ENCODE data around the gene LTB4R2.

Gene LTB4R2, protein sequence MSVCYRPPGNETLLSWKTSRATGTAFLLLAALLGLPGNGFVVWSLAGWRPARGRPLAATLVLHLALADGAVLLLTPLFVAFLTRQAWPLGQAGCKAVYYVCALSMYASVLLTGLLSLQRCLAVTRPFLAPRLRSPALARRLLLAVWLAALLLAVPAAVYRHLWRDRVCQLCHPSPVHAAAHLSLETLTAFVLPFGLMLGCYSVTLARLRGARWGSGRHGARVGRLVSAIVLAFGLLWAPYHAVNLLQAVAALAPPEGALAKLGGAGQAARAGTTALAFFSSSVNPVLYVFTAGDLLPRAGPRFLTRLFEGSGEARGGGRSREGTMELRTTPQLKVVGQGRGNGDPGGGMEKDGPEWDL

DNA sequence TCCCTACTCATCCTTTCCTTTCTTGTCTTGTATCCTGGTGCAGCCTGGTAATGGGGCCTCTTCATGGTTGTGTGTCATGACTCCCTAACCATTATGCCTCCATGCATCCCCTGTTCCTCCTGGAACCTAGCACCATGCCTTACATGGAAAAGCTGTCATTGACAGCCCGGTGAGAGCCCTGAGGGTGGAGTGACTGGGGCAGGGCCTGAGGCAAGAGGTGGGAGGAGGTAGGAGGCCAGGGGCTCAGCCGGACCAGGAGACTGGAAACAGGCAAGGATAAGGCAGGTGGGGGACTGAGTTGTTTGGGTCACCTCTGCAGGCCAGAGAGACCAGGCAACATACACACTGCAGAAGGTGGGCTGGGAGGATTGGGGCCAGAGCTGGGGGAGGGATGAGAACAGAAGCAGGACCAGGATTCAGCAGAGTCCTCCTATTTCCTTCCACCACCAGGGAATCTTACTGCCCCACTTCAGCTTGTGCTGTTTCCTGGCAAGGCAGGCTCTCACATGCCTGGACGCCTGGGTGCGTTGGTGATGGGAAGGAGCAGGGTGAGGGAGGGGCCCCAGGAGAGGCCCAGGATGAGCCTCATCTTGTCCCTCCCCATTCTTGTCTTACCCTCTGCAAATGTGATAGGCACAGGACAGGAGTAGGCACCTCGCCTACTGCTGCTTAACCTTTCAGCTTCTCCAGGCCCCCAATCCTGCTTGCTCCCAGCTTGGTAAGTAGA lies at the start of gene LTB4R2:
Gene LTB4R2, plus strand, starts transcription at position 603 of the 727 bp plus-strand sequence. CDS start 525 bp downstream, outside the sequence.
- Mint-ChIP-seq H3K36me3 (peaks cover 14% of the 10 kb centered on the region), H3K27me3 (no peaks in the 10 kb centered on the region), H3K4me3 (peak within 1 kb of the TSS; percentile 83), H3K9me3 (no peaks in the 10 kb centered on the region), H3K4me1 (peaks cover 66% of the 10 kb centered on the region), H3K27ac (peak within 1 kb of the TSS; percentile 87)

DNA sequence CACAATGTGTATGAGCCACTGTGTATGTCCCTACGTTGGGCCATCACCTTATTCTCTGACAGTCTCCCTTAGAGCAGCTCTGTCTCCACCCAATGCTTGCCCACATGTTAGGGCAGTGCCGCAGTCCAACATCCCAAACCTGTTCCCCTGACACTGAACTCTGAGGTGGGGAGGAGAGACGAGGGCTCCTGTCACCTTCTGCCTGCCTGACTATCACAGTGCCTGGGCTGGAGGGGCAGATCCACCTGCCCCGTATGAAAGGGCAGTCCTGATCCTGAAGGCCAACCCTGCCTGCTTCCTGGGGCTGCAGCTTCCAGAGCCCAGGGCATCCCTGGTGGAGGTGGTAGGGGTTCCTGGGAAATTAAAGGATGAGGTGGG lies 49.2 kb upstream of the LTB4R2 start:
- H3K4me3 Mint-ChIP-seq: no peak overlapping the region
- peaks cover 4% of the 10 kb centered on the region for H3K36me3 Mint-ChIP-seq
- H3K27me3 Mint-ChIP-seq: no peaks in the 10 kb centered on the region
- H3K4me1 Mint-ChIP-seq: no peaks in the 10 kb centered on the region
- H3K27ac Mint-ChIP-seq: no peak overlapping the region
- H3K9me3 Mint-ChIP-seq: no peaks in the 10 kb centered on the region

DNA sequence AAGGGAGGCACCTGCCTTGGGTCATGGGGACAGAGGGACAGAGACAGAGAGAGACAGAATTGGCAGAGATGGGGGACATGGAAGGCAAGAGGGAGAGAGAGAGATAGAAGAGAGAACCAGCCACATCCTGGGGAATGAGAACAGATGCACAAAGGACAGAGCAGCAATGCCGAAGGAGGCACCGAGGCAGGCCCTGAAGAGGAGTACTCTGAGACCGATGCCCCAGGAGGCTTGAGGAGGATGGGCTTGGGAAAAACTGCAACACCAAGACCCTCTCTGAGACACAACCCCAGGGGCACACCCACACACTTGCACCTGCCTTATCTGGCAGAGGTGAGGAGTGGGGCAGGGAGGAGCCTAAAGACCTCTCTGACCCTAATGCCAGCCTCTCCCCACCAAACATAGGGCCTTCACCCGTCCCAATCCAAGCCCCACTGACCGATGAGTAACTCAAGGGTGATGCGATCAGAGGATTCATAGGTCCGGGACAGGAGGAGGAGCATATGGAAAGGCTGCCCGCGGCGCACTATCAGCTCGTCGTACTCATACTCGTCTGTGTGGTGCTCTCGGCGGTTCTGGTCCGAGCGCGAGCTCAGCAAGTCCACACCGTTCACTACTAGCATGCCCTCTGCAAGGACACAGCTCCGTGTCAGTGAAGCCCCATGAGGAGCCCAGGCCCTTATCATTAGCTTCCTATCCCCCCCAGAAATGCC lies 48.5 kb upstream of the LTB4R2 start:
- no peak overlapping the region for H3K4me3 Mint-ChIP-seq
- H3K9me3 Mint-ChIP-seq: no peaks in the 10 kb centered on the region
- H3K4me1 Mint-ChIP-seq: no peaks in the 10 kb centered on the region
- H3K27ac Mint-ChIP-seq: no peak overlapping the region
- H3K27me3 Mint-ChIP-seq: no peaks in the 10 kb centered on the region
- peaks cover 7% of the 10 kb centered on the region for H3K36me3 Mint-ChIP-seq

DNA sequence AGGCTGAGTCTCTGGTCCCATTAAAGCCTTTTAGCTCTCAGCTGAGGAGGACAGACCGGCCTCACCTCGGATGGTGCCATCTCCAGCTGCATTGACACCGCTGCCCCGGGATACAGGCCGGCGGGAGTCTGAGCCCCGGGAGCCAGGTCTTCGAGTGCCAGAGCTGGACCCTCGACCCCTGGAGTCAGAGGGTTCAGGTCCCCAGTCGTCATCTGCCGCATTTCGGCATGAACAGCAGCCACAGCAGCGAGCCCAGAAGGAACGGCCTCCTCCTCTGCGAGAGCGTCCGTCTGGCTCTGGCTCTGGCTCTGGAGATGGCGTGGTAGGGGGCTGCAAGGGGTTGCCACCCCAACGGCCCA lies 48.0 kb upstream of the LTB4R2 start:
- Mint-ChIP-seq H3K27ac (no peak overlapping the region), H3K4me3 (no peak overlapping the region), H3K9me3 (no peaks in the 10 kb centered on the region), H3K27me3 (no peaks in the 10 kb centered on the region), H3K36me3 (peaks cover 6% of the 10 kb centered on the region), H3K4me1 (no peaks in the 10 kb centered on the region)

DNA sequence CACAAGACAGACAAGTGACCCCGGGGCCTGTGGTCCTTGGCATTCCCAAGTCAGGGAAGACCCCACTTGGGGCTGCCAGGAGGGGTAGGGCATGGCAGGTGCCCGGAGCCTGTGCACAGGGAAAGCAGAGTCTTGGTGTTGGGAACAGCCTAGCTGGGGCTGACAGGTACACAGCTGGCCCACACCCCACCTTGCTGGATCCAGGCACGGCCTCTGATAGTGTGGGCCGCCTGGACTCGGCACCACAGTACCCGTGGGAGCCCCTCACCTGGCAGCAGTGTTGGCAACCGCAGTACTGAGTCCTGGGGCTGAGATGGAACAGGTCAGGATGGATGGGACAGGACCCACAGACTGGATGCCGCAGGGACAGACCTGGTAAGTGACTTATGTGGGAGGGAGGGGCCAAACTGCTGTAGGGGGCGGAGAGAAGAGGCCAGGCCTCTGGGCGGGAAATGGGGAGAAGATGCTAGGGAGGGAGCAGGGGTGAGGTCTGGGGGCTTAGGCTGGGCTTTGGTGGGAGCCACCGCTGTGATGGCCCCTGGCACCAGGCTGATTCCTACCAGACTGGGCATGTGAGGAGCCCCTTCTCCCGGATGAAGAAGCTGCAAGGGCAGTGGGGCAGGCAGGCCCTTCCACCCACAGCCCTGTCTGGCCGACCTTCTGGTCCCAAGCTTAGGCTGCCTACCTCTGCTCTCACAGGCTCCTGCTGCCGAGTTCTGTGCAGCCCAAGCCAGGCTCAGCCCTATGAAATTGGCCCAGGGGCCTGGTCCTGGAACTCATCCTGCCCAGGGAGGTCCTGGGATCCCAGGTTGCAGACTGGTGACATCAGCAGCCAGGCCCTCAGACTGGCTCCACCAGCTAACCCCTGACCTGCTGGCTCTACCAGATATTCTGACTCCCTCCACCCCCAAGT lies 46.9 kb upstream of the LTB4R2 start, which contains the start of gene TGM1:
Gene TGM1, minus strand, starts transcription at position 357 of the 913 bp plus-strand sequence. CDS start 825 bp downstream, outside the sequence.
- H3K9me3 Mint-ChIP-seq: no peaks in the 10 kb centered on the region
- peaks cover 8% of the 10 kb centered on the region for H3K36me3 Mint-ChIP-seq
- H3K4me3 Mint-ChIP-seq: no peak within 1 kb of the TSS
- H3K27me3 Mint-ChIP-seq: no peaks in the 10 kb centered on the region
- H3K4me1 Mint-ChIP-seq: no peaks in the 10 kb centered on the region
- H3K27ac Mint-ChIP-seq: no peak within 1 kb of the TSS

DNA sequence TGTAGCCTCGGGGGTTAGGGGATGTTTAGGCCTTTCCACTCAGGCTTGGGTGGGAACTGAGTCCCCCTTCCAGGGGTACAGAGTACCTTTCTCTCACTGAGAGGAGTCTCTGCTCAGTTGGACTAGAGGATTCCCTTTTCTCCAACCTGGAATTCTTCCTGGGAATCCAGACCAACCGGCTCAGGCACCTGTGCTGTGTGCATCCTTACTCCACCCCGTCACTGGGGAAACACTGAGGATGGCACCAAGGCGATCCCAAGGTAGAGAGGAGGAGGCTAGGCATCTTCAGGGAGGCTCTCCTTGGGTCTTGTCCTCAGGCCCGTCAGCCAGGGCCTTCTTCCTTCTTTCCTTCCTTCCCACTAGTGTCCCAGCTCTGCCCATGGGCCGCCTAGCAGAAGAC lies 46.1 kb upstream of the LTB4R2 start:
- no peaks in the 10 kb centered on the region for H3K27me3 Mint-ChIP-seq
- H3K36me3 Mint-ChIP-seq: peaks cover 8% of the 10 kb centered on the region
- H3K4me3 Mint-ChIP-seq: no peak overlapping the region
- H3K4me1 Mint-ChIP-seq: no peaks in the 10 kb centered on the region
- H3K27ac Mint-ChIP-seq: no peak overlapping the region
- no peaks in the 10 kb centered on the region for H3K9me3 Mint-ChIP-seq

DNA sequence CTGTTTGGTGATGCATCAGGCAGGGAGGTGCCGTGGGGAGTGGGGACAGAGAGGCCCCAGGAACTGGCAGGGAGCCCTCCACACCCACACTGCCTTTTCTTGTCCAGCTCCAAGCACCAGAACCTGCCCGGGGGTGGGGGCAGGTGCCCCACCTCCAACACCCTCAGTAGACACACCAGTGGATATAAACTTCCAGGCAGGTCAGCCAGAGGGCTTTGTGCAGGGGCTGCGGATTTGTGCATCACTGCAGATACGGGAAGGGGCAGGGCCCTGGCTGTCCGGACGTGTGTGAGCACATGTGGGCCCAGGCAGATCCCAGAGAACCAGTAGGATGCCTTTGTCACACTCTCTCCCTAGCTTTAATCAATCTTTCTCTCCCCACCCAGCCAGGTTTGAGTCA lies 45.6 kb upstream of the LTB4R2 start:
- Mint-ChIP-seq H3K4me3 (no peak overlapping the region), H3K27ac (no peak overlapping the region), H3K9me3 (no peaks in the 10 kb centered on the region), H3K36me3 (peaks cover 8% of the 10 kb centered on the region), H3K4me1 (no peaks in the 10 kb centered on the region), H3K27me3 (no peaks in the 10 kb centered on the region)

DNA sequence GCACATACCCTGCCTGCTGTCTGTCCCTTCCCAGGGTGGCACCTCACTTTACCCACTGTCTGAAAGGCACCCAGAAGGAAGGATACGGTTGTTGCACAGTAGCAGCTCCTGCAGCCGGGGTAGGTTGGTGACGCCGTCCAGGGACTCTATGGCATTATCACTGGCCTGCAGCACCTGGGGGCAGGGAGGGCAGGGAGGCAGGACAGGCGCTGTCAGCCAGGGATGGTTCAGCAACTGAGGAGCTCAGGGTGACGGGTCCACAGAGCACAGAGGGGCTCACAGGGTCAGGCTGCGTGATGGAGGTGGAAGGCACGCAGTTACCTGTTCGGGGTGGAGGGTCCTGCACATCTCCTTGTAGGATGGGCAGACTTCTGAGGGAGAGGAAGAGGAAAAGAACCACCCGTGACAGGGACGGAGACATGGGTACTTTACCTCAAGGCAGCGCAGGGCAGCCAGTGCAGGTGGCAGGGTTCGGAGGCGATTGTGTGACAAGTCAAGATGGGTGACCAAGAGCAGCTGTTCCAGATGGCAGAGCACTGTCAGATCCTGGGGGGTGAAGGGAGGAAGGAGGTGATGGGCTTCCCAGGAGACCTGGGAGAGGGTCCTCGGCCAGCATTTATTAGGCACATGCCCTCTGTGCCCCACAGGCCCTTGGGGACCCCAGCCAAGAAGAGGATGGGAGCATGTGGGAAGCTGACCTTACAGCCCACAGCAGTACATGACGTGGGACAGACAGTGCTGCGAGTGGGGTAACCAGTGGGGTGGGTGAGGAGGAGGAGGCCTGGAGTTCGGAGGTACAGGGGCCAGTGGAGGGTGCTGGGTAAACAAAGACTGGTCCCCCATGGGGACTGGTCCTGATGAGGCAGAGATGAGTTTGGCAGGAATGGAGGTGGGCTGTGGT lies 43.3 kb upstream of the LTB4R2 start:
- H3K27me3 Mint-ChIP-seq: no peaks in the 10 kb centered on the region
- peaks cover 8% of the 10 kb centered on the region for H3K4me1 Mint-ChIP-seq
- peaks cover 7% of the 10 kb centered on the region for H3K36me3 Mint-ChIP-seq
- H3K27ac Mint-ChIP-seq: peak overlapping the region; percentile 19
- H3K9me3 Mint-ChIP-seq: no peaks in the 10 kb centered on the region
- H3K4me3 Mint-ChIP-seq: no peak overlapping the region

DNA sequence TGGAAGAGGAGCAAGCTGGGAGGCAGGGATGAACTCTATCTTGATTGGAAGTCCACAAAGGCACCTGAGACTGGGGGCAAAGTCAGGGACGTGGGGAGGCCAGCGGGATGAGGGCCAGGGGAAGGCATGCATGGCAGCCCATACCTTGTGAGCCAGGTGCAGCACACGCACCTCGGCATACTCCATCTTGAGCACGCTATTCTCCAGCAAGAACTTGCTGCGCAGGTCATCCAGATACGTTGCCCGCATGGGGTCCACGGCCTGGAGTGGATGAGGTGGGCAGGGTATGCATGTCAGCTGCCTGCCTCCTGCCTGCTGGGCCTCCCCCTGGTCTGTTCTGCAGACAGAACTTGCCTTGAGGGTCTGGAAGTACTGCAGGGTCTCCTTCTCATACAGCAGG lies 42.4 kb upstream of the LTB4R2 start:
- Mint-ChIP-seq H3K36me3 (peaks cover 7% of the 10 kb centered on the region), H3K9me3 (no peaks in the 10 kb centered on the region), H3K27ac (no peak overlapping the region), H3K4me1 (peaks cover 17% of the 10 kb centered on the region), H3K4me3 (no peak overlapping the region), H3K27me3 (no peaks in the 10 kb centered on the region)

DNA sequence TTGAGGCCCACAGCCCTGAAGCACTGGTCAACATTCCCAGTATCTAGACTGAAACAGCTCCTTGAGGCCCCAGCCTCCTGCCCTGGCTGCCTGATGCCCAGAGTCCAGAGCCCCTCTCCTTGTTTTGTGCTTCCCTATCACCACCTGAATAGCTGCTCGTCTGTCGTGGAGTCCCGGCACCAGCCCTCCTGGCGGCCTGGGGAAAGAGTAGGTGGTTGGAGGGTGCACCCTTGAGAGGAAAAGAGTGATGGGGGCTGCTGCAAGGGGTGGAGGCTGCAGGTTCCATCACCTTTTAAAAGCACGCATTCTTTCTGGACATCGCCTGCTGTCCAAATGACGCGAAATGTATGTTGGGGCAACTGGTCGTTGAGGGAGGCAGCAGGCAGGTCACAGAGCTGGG lies 41.7 kb upstream of the LTB4R2 start:
- peaks cover 24% of the 10 kb centered on the region for H3K4me1 Mint-ChIP-seq
- no peaks in the 10 kb centered on the region for H3K27me3 Mint-ChIP-seq
- H3K9me3 Mint-ChIP-seq: no peaks in the 10 kb centered on the region
- H3K4me3 Mint-ChIP-seq: no peak overlapping the region
- H3K36me3 Mint-ChIP-seq: peaks cover 7% of the 10 kb centered on the region
- H3K27ac Mint-ChIP-seq: no peak overlapping the region

DNA sequence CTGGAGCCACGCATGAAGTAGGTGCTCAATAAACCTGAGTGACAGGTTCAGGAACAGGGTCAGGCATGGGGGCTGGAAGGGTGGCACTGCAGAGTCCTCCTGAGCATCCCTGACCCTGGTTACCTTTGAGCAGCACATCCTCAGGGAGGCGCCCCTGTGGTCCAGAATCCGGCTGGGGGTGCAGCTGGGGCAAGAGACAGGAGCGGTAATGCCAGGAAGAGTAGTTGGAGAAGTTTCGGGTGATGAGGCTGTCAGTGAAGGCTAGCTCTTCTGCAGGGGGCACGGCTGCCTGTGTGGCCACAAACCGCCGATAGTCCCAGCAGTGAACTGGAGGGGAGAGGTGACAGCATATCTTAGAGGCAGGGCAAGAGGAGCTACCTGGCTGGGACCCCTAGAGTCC lies 40.6 kb upstream of the LTB4R2 start:
- H3K27ac Mint-ChIP-seq: no peak overlapping the region

DNA sequence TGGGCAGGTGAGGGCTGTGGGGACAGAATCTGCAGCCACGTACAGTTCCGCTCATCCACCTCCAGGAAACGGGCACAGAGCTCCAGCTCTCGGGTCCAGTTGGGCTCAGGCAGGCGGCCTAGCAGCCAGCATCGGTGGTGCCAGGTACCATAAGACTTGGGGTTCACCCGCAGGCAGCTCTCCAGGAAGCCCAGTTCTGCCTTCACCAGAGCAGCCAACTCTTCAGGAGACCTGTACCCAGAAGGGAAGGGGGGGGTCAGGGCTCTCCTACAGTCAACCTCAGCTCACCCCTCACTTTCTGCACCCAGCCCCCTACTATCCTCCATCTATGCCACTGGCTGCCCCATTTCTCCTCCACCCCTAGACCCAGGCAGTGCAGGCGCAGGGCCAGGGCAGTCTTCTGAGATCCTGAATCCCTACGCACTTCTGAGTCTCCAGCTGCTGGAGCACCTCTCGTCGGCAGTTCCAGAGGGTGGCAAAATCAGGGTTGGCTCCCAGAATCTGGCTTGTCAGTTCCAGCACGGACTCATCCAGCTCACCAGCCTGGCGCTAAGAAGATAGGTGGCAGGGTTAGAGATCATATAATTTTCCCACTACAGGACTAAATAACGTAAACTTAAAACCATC lies 39.9 kb upstream of the LTB4R2 start:
- H3K36me3 Mint-ChIP-seq: peaks cover 7% of the 10 kb centered on the region
- H3K4me1 Mint-ChIP-seq: peaks cover 39% of the 10 kb centered on the region
- no peaks in the 10 kb centered on the region for H3K27me3 Mint-ChIP-seq
- H3K9me3 Mint-ChIP-seq: no peaks in the 10 kb centered on the region
- H3K27ac Mint-ChIP-seq: no peak overlapping the region
- H3K4me3 Mint-ChIP-seq: peak overlapping the region; percentile 85

More for the DNA sequence above, 40.6 kb upstream of the LTB4R2 start:
- Mint-ChIP-seq H3K27me3 (no peaks in the 10 kb centered on the region), H3K4me1 (peaks cover 36% of the 10 kb centered on the region), H3K4me3 (no peak overlapping the region), H3K36me3 (peaks cover 7% of the 10 kb centered on the region), H3K9me3 (no peaks in the 10 kb centered on the region)

DNA sequence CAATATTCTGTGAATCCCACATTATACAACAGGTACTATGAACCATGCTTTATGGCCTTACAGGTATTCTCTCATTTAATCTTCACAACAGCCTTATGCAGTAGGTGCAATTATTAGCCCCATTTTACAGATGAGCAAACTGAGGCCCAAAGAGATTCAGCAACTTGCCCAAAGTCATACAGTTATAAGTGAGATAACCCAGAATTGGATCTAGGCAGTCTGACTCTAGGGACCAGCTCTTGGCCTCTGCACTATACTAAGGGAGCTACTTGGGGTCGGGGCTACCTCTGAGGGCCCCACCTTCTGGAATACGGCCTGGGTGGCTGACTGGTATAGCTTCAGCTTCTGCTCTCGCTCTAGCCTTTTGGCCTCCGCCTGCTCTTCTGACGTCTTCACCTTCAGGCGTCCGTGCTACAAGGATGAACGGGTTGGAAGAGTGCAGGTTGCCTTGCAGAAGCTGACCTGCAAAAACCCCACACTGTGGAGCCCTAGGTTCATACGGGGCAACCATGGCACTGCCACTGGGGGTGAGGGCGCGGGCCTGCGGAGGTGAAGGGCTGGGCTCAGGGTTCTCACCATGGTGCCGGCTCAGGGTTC lies 39.3 kb upstream of the LTB4R2 start:
- H3K4me3 Mint-ChIP-seq: peak overlapping the region; percentile 85
- no peaks in the 10 kb centered on the region for H3K27me3 Mint-ChIP-seq
- no peaks in the 10 kb centered on the region for H3K9me3 Mint-ChIP-seq
- peaks cover 45% of the 10 kb centered on the region for H3K4me1 Mint-ChIP-seq
- H3K27ac Mint-ChIP-seq: peak overlapping the region; percentile 95
- peaks cover 7% of the 10 kb centered on the region for H3K36me3 Mint-ChIP-seq

All from activated naive CD4-positive, alpha-beta T cell treated with anti-CD3 and anti-CD28 coated beads, Interleukin-2, amount 50 U/mL, for 24 hours (primary cell).